Erythroblast (primary cell): ENCODE measurements around the gene XPO5.

ENCODE experiments used
- GATA1 ChIP-seq: IDR thresholded peaks from 2 replicates; pipeline ENCODE4 v1.6.1; 2011; ENCODE audit warnings: low read depth, mild to moderate bottlenecking, control low read depth, low read length, moderate library complexity
- POLR2A ChIP-seq: IDR thresholded peaks from 2 replicates; pipeline ENCODE4 v1.6.1; 2011; ENCODE audit warnings: mild to moderate bottlenecking, low read length

- TF ChIP-seq POLR2A (no peak), GATA1 (no peak)
Measured at GRCh38 chr6:43578748-43579147, 2.9 kb upstream of the XPO5 start.
